ENCODE results near the gene AHNAK2. TPM values are rescaled to one million over a fixed set of nuclear protein-coding genes. Genes with fewer than 3 reads are reported as not detected.

Gene AHNAK2
- total RNA-seq, 2 donors from 2014 or later: 5.1 to 21.5 TPM

GRCh38 chr14:104972301-104973134 is 5.7 kb downstream of the AHNAK2 start:
- no peak for TF ChIP-seq CTCF (IDR thresholded peaks at IDR 0.05)
- H3K4me3 ChIP-seq: no peak overlapping the region
- H3K4me1 ChIP-seq: peaks cover 43% of the 10 kb centered on the region
- no peaks in the 10 kb centered on the region for H3K36me3 ChIP-seq
- H3K27ac ChIP-seq: peak overlapping the region; percentile 82
- peak overlapping the region; percentile 13 to 71 for H3K9ac ChIP-seq (ENCODE audit: low read depth in 2 of 2, low read length in 2 of 2)
- intact Hi-C loops (cut with DNase I): no loop called here
- peaks cover 16% of the 10 kb centered on the region for H3K27me3 ChIP-seq
- DNase-seq: peak; percentile 78
- no peaks in the 10 kb centered on the region for H3K9me3 ChIP-seq

- Histone ChIP-seq H3K9me3 (no peaks in the 10 kb centered on the region), H3K36me3 (no peaks in the 10 kb centered on the region), H3K4me3 (no peak overlapping the region), H3K27me3 (peaks cover 16% of the 10 kb centered on the region), H3K27ac (peak overlapping the region; percentile 82), H3K9ac (ENCODE audit: low read depth in 2 of 2, low read length in 2 of 2) (peak overlapping the region in 1 of 2 donors; percentile 71), H3K4me1 (peaks cover 39% of the 10 kb centered on the region)
- DNase-seq: no peak
- intact Hi-C loops (cut with DNase I): no loop called here
- no peak for TF ChIP-seq CTCF (IDR thresholded peaks at IDR 0.05)
Measured at GRCh38 chr14:104971447-104972240, 6.5 kb downstream of the AHNAK2 start.

- no peak overlapping the region for H3K4me3 ChIP-seq
- no peak for TF ChIP-seq CTCF (IDR thresholded peaks at IDR 0.05)
- no peaks in the 10 kb centered on the region for H3K9me3 ChIP-seq
- intact Hi-C loops (cut with DNase I): no loop called here
- H3K4me1 ChIP-seq: peaks cover 29% of the 10 kb centered on the region
- peak; percentile 61 for DNase-seq
- H3K36me3 ChIP-seq: no peaks in the 10 kb centered on the region
- peaks cover 15% of the 10 kb centered on the region for H3K27me3 ChIP-seq
- H3K9ac ChIP-seq (ENCODE audit: low read depth in 2 of 2, low read length in 2 of 2): peak overlapping the region in 1 of 2 donors; percentile 55
- peak overlapping the region; percentile 61 for H3K27ac ChIP-seq
Measured at GRCh38 chr14:104970231-104971068, 7.7 kb downstream of the AHNAK2 start.

GRCh38 chr14:104969741-104970230 is 8.4 kb downstream of the AHNAK2 start:
- peak overlapping the region; percentile 61 for H3K27ac ChIP-seq
- peaks cover 15% of the 10 kb centered on the region for H3K27me3 ChIP-seq
- intact Hi-C loops (cut with DNase I): no loop called here
- no peak for DNase-seq
- peak overlapping the region in 1 of 2 donors; percentile 55 for H3K9ac ChIP-seq (ENCODE audit: low read depth in 2 of 2, low read length in 2 of 2)
- H3K36me3 ChIP-seq: no peaks in the 10 kb centered on the region
- H3K4me3 ChIP-seq: no peak overlapping the region
- no peaks in the 10 kb centered on the region for H3K9me3 ChIP-seq
- H3K4me1 ChIP-seq: peaks cover 27% of the 10 kb centered on the region
- TF ChIP-seq CTCF (IDR thresholded peaks at IDR 0.05): no peak

Measured in colonic mucosa (tissue), 4 donors.